Central memory CD8-positive, alpha-beta T cell (primary cell): ENCODE results near the gene BIN1.
"Not testable (repeated sequence)": the region's sequence is repeated elsewhere in the genome, so short reads cannot be mapped to it uniquely, and the experiment has no call there.

Experiments used
- ATAC-seq: fragments of 150-1000 bp; cut with Tn5 transposase; replicated peaks from 2 replicates; pipeline ENCODE4 v1.10.0; 2022; ENCODE audit warnings: mild to moderate bottlenecking, moderate FRiP score, moderate number of reproducible peaks; ENCODE audit not compliant: poor library complexity, severe bottlenecking; ENCODE audit errors: extremely low read depth
- DNase-seq, 2 donors: peaks; one replicate each; pipeline ENCODE4 v3.0.0; 2021; ENCODE audit warnings: low spot score in 2 of 2
- H3K27ac Mint-ChIP-seq: one replicate; pipeline ENCODE4 v1.8.0; 2022; ENCODE audit warnings: low read depth, mild to moderate bottlenecking, moderate library complexity, mixed read lengths
- H3K27me3 Mint-ChIP-seq: one replicate; pipeline ENCODE4 v1.8.0; 2022; ENCODE audit warnings: mixed read lengths
- H3K36me3 Mint-ChIP-seq: one replicate; pipeline ENCODE4 v1.8.0; 2022; ENCODE audit warnings: mild to moderate bottlenecking, moderate library complexity, mixed read lengths; ENCODE audit not compliant: insufficient read depth
- H3K4me1 Mint-ChIP-seq: one replicate; pipeline ENCODE4 v1.8.0; 2022; ENCODE audit warnings: mixed read lengths
- H3K4me3 Mint-ChIP-seq: one replicate; pipeline ENCODE4 v1.8.0; 2022; ENCODE audit warnings: mild to moderate bottlenecking, moderate library complexity, mixed read lengths
- H3K9me3 Mint-ChIP-seq: one replicate; pipeline ENCODE4 v1.8.0; 2022; ENCODE audit warnings: mixed read lengths

BIN1 gene

DNA sequence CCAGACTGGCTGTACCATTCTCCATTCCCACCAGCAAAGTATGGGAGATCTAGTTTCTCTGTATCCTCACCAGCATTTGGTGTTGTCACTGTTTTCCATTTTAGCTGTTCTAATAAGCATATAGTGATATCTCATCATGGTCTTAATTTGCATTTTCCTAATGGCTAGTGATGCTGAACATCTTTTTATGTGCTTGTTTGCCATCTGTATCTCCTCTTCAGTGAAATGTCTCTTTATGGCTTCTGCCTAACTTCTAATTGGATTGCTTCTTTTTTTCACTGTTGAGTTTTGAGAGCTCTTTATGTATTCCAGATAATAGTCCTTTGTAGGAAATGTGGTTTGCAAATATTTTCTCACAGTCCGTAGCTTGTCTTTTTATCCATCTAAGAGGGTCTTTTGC is 18.9 kb upstream of the BIN1 start:
- ATAC-seq: no peak
- H3K4me1 Mint-ChIP-seq: peaks cover 5% of the 10 kb centered on the region
- H3K27me3 Mint-ChIP-seq: no peaks in the 10 kb centered on the region
- H3K27ac Mint-ChIP-seq: no peak overlapping the region
- DNase-seq: no peak
- H3K36me3 Mint-ChIP-seq: peaks cover 3% of the 10 kb centered on the region
- no peaks in the 10 kb centered on the region for H3K9me3 Mint-ChIP-seq
- H3K4me3 Mint-ChIP-seq: no peak overlapping the region

DNA sequence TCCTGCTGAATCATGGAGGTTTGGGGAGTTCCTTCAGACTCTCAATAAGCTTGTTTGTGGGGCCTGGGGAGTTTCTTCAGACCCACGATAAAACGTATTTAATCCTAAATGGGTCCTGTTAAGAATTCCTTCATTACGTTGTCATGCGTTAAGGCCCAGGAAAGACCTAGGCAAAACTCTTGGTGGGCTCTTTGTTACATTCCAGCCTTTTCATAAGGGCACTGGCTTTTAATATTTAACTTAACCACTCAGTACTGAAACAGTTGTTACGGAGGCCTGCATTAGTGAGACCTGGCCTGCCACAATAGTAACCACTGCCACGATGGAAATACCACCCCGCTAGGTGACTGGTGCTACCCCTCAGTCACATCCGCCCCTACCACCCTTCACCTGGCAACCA is 17.5 kb upstream of the BIN1 start:
- no peaks in the 10 kb centered on the region for H3K9me3 Mint-ChIP-seq
- H3K27me3 Mint-ChIP-seq: no peaks in the 10 kb centered on the region
- DNase-seq (no peak), ATAC-seq (no peak)
- H3K36me3 Mint-ChIP-seq: peaks cover 2% of the 10 kb centered on the region
- peaks cover 5% of the 10 kb centered on the region for H3K4me1 Mint-ChIP-seq
- H3K4me3 Mint-ChIP-seq: no peak overlapping the region
- H3K27ac Mint-ChIP-seq: no peak overlapping the region

DNA sequence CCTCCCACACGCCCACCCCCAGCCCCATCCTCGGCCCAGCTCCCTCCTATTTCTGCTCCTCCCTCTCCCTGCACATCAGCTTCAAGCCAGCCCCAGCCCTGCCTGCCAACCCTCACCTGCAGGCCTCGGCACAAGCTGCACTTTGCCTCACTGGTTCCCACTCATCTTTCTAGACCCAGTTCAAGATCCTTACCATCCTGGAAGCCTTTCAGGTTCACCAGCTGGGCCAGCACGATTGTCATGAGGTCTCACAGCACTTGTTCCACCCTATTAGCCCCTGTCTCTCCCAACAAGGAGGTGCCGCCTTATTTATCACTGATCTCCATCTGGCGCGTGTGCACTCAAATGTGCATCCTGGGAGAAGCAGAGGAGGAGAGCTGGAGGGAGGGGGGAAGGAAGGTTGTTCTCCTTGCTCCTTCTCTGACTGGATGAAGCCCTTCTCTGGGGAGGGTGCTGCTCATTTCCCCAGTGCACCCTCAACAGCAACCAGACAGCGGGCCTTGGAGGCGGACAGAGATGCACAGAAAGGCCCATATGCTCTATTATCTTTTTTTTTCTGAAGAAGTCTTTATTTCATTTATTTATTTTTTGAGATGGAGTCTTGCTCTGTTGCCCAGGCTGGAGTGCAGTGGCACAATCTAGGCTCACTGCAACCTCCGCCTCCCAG is 15.5 kb upstream of the BIN1 start:
- Mint-ChIP-seq H3K9me3 (no peaks in the 10 kb centered on the region), H3K27ac (no peak overlapping the region), H3K4me1 (no peaks in the 10 kb centered on the region), H3K4me3 (no peak overlapping the region), H3K36me3 (peaks cover 2% of the 10 kb centered on the region), H3K27me3 (no peaks in the 10 kb centered on the region)
- ATAC-seq (no peak), DNase-seq (no peak)

DNA sequence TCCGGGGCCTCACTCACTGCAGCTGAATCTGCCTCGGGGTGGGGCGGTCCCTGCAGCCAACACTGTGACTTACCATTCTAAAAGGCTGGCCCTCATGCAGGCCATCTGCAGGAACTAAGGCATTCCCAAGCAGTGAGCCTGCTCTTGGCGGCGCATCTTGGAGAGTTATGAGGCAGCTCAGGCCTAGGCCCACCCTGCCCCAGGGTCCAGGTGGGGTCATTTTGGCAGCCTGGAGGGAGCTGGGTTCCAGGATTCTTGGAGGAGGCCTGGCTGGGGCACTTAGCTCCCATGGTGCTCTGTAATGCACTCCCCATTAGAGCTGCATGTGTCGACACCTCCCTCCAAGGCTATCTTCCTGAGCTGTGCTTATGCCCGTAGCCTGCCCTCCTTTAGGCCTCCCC is 14.8 kb upstream of the BIN1 start:
- Mint-ChIP-seq H3K27ac (no peak overlapping the region), H3K4me3 (no peak overlapping the region), H3K9me3 (no peaks in the 10 kb centered on the region), H3K4me1 (no peaks in the 10 kb centered on the region), H3K27me3 (no peaks in the 10 kb centered on the region), H3K36me3 (peaks cover 2% of the 10 kb centered on the region)
- ATAC-seq (no peak), DNase-seq (no peak)

DNA sequence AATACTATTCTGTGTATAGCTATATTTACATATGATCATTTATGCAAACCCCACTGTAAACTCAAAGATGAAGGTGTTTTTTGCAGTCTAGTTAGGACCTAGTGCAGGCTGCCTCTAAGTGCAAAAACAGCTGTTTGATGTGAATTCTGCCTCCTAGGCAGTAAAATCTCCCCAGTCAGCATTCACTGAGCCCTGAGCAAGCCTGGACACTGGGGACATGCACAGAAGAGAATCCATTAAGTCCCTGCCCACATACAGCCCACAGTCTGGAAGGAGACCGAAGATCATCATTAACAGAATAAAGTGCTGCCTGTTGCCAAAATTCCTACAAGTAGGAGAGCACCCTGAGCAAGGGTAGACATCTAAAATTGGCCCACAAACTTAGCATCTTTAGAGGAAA is 14.4 kb upstream of the BIN1 start:
- H3K36me3 Mint-ChIP-seq: peaks cover 2% of the 10 kb centered on the region
- H3K4me1 Mint-ChIP-seq: no peaks in the 10 kb centered on the region
- no peak overlapping the region for H3K4me3 Mint-ChIP-seq
- no peak overlapping the region for H3K27ac Mint-ChIP-seq
- ATAC-seq (no peak), DNase-seq (no peak)
- H3K9me3 Mint-ChIP-seq: no peaks in the 10 kb centered on the region
- H3K27me3 Mint-ChIP-seq: no peaks in the 10 kb centered on the region

DNA sequence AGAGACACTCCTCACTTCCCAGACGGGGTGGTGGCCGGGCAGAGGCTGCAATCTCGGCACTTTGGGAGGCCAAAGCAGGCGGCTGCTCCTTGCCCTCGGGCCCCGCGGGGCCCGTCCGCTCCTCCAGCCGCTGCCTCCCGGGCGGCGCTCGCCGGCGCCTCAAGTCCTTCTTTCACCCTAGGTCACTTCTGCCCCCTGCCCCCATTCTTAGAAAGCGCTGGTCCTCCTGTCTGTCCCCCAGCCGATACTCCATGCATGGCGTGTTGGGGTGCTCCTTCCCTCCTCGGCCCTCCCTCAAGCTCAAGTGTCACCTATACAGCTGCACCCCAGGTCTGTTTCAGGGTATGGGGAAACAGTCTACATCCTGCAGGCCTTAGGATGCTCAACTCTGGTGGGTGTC is 13.5 kb upstream of the BIN1 start:
- not testable (repeated sequence) for H3K27me3 Mint-ChIP-seq, ATAC-seq, H3K9me3 Mint-ChIP-seq, H3K36me3 Mint-ChIP-seq, DNase-seq, H3K4me1 Mint-ChIP-seq, H3K27ac Mint-ChIP-seq, H3K4me3 Mint-ChIP-seq

DNA sequence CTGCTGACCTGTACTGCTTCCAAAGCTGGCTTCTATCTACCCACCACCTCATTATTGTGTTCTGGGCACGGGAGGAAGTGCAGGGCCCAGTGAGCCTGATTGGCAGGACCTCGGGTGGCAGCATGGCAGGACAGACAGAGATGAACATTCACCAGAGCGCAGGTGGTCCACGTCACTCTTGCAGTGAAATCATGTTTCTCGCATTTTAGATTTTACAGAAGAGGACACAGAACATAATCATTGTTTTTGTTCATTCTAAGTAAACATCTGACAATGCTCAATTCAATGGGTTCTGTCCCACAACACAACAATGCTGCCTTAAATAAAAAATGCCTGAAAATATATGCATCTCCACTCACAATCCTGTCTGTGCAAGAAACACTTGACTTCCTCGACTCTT is 11.5 kb upstream of the BIN1 start:
- no peak overlapping the region for H3K4me3 Mint-ChIP-seq
- H3K4me1 Mint-ChIP-seq: no peaks in the 10 kb centered on the region
- H3K9me3 Mint-ChIP-seq: no peaks in the 10 kb centered on the region
- no peak overlapping the region for H3K27ac Mint-ChIP-seq
- DNase-seq (no peak), ATAC-seq (no peak)
- peaks cover 2% of the 10 kb centered on the region for H3K36me3 Mint-ChIP-seq
- H3K27me3 Mint-ChIP-seq: peaks cover 2% of the 10 kb centered on the region

DNA sequence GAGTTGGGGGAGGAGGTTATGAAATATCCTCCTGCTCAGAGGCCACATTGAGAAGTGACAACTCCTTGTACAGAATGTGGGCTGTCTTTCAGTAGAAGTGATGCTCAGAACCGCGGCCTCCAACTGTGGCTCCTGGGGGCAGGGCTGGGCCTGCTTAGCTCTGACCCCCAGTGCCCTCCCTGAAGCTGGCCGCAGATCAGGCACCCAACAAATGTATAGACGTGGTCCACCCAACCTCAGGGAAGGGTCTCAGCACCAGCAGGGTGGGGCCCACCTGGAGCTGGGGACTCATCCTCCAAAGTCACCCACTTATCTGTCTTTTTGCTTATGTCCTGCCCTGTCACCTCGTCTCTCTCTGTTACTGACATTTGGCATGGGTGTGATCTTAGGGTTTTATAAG is 11.1 kb upstream of the BIN1 start:
- no peak for DNase-seq
- no peaks in the 10 kb centered on the region for H3K4me1 Mint-ChIP-seq
- peaks cover 6% of the 10 kb centered on the region for H3K27me3 Mint-ChIP-seq
- H3K9me3 Mint-ChIP-seq: no peaks in the 10 kb centered on the region
- no peak overlapping the region for H3K4me3 Mint-ChIP-seq
- no peak for ATAC-seq
- peaks cover 2% of the 10 kb centered on the region for H3K36me3 Mint-ChIP-seq
- no peak overlapping the region for H3K27ac Mint-ChIP-seq

DNA sequence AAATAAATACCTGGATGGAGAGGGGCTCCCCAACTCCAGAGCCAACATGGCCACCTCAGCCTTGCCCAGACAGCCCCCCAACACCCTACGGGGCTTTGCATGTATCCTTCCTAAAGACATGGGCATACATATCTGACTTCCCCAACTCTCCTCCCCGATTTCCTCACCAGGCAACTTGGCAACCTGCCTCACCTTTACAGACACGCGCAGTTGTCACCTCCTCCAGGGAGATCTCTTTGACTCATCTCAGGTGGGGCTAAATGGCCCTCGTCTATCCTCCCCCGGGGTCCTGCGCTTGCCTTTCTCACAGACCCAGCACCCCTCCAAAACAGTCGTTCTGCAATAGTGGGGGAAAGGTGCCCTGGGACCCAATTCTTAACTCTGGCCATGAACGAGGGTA is 10.6 kb upstream of the BIN1 start:
- peaks cover 11% of the 10 kb centered on the region for H3K27me3 Mint-ChIP-seq
- H3K4me3 Mint-ChIP-seq: no peak overlapping the region
- H3K4me1 Mint-ChIP-seq: no peaks in the 10 kb centered on the region
- DNase-seq (no peak), ATAC-seq (no peak)
- H3K36me3 Mint-ChIP-seq: peaks cover 2% of the 10 kb centered on the region
- no peak overlapping the region for H3K27ac Mint-ChIP-seq
- no peaks in the 10 kb centered on the region for H3K9me3 Mint-ChIP-seq

DNA sequence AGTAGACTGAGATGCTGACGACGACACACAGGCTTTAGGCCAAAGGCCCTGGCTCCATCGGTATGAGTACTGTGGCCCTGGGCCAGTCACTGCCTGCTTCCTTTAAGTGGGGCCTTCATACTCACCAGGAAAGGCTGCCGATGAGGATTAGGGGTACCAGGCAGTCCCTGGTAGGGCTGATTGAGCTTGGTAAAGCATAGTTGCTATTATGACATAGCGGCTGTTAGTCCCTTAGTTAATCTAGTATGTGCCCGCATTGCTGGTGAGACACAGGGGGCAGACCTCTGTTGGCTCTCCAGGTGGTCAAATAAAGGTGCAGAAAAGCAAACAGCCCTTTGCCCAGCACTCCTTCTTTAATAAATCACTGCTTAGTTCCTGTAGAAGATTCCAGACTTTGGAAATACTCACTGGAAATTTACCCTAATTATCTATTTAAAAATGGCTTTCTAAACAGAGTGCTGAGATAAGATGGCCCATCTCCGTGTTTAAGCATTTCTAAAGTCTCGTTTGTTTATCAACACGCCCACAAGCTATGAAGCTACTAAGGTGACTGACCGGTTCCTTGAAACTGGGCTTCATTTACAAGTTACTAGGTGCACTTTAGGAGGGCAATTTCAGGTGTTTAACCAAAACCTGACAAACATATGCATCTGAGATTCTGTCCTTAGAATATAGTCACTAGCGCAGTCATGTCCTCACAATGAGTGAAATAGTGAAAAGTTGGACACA is 8.7 kb upstream of the BIN1 start:
- Mint-ChIP-seq H3K4me1 (no peaks in the 10 kb centered on the region), H3K36me3 (no peaks in the 10 kb centered on the region), H3K27me3 (peaks cover 14% of the 10 kb centered on the region), H3K9me3 (no peaks in the 10 kb centered on the region), H3K27ac (no peak overlapping the region), H3K4me3 (no peak overlapping the region)
- ATAC-seq: no peak
- DNase-seq: no peak

DNA sequence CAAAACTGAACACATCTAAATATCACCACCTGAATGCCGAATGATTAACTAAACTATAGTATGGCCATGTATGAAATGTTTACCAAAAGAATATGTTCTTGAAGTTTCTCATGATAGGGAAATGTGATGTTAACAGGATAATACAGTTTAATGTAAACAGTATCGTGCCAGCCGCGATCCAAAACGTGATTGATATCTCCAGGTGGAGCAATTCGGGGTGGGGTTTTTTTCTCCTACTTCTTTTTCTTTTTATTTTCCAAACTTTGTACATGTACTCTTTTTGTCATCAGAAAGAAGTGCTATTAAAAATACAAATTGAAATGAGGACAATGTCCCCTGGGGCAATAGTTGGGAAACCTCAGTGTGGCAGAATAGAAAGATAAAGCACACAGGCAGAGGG is 4.0 kb upstream of the BIN1 start:
- no peaks in the 10 kb centered on the region for H3K36me3 Mint-ChIP-seq
- no peak overlapping the region for H3K27ac Mint-ChIP-seq
- H3K9me3 Mint-ChIP-seq: no peaks in the 10 kb centered on the region
- peaks cover 14% of the 10 kb centered on the region for H3K27me3 Mint-ChIP-seq
- no peaks in the 10 kb centered on the region for H3K4me1 Mint-ChIP-seq
- DNase-seq: no peak
- no peak overlapping the region for H3K4me3 Mint-ChIP-seq
- no peak for ATAC-seq

DNA sequence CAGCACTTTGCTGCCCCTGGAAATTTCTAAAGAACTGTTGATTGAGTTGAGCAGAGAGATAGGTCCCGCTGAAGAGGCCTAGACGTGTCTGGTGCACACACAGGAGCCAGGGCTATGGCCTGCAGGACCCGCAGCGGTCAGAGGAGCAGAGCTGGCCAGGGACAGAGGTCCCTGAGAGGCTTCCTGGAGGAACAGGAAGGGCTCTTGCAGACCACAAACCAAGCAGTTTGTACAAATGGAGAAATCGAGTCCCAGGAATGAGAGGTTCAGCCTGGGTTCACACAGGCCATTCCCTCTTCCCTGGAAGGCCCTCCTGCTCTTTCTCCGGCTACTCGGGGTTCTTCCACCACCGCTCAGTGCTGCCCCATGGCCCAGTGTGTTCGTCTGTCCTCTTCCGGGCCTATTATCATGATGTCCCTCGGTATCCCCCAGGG is 1.2 kb upstream of the BIN1 start:
- DNase-seq (no peak), ATAC-seq (no peak)
- Mint-ChIP-seq H3K9me3 (no peaks in the 10 kb centered on the region), H3K27ac (no peak overlapping the region), H3K27me3 (peaks cover 8% of the 10 kb centered on the region), H3K4me3 (peak overlapping the region; percentile 88), H3K4me1 (no peaks in the 10 kb centered on the region), H3K36me3 (no peaks in the 10 kb centered on the region)

DNA sequence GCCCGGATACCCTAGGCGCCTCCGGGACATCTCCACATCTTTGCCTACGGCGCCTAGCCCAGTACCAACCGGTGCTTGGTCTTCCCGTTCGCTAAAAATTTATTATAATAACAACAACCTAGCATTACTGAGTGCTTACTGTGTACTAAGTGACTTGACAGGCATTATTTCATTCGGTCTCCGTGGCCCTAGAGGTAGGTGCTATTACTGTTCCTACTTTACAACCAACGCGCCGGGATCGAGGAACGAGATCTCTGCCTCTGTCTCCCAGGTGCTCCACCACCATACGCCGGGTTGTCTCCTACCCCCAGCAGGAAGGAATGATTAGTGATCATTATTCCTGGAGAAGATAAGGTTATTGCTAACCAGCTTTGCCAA is 657 bp upstream of the BIN1 start:
- ATAC-seq: peak; percentile 29
- DNase-seq: no peak
- H3K4me3 Mint-ChIP-seq: peak overlapping the region; percentile 88
- peak overlapping the region; percentile 87 for H3K27ac Mint-ChIP-seq
- peaks cover 3% of the 10 kb centered on the region for H3K27me3 Mint-ChIP-seq
- H3K36me3 Mint-ChIP-seq: no peaks in the 10 kb centered on the region
- peaks cover 3% of the 10 kb centered on the region for H3K4me1 Mint-ChIP-seq
- H3K9me3 Mint-ChIP-seq: no peaks in the 10 kb centered on the region
